IMR-90 (cell line): Measurements from ENCODE around the gene EXOC4.

Experiments used
- POLR2A ChIP-seq: IDR thresholded peaks from 2 replicates; pipeline ENCODE4 v1.6.1; 2012; ENCODE audit warnings: mild to moderate bottlenecking, low read depth, low read length
- RAD21 ChIP-seq: IDR thresholded peaks from 2 replicates; pipeline ENCODE4 v1.6.1; 2012; ENCODE audit warnings: low read length, improper control_type of control experiment
- TF ChIP-seq, protein P1 (sequence below): conservative IDR thresholded peaks from 2 replicates; pipeline ENCODE4 v1.5.1; 2012; ENCODE audit warnings: mild to moderate bottlenecking, low read depth, low read length, improper control_type of control experiment

DNA sequence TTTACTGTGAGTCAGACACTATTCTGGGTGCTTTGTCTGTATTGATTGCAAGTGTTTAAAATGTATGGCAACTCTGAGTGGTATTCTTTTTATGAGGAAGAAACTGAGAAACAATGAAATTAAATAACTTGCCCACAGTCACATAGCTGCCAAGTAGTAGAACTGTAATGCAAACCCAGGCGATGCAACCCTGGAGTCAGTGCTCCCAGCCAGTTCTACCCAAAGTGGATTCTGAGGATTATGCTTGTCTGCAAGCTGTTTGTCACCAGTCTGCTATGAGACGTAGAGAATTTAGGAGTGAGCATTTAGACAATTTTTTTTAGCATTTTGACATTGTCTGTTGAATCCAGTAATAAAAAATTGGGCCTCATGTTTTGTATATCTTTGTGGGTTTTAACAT lies 568.3 kb downstream of the EXOC4 start:
- TF ChIP-seq POLR2A: no peak
- no peak for TF ChIP-seq RAD21
- TF ChIP-seq, protein P1, sequence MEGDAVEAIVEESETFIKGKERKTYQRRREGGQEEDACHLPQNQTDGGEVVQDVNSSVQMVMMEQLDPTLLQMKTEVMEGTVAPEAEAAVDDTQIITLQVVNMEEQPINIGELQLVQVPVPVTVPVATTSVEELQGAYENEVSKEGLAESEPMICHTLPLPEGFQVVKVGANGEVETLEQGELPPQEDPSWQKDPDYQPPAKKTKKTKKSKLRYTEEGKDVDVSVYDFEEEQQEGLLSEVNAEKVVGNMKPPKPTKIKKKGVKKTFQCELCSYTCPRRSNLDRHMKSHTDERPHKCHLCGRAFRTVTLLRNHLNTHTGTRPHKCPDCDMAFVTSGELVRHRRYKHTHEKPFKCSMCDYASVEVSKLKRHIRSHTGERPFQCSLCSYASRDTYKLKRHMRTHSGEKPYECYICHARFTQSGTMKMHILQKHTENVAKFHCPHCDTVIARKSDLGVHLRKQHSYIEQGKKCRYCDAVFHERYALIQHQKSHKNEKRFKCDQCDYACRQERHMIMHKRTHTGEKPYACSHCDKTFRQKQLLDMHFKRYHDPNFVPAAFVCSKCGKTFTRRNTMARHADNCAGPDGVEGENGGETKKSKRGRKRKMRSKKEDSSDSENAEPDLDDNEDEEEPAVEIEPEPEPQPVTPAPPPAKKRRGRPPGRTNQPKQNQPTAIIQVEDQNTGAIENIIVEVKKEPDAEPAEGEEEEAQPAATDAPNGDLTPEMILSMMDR: no peak
